K562 (cell line): Measurements from ENCODE around the gene SEC14L1. TPM values are rescaled to one million over a fixed set of nuclear protein-coding genes. Genes with fewer than 3 reads are reported as not detected.

Source experiments
- ARID1B ChIP-seq: fragments of 450-650 bp; IDR thresholded peaks from 2 replicates; pipeline ENCODE4 v1.6.1; 2016; ENCODE audit warnings: antibody characterized with exemption, mild to moderate bottlenecking, inconsistent platforms
- CBX3 ChIP-seq, 2 experiments: IDR thresholded peaks; 1 replicate in 1 of 2; 2 replicates in 1 of 2; pipeline ENCODE4 v1.6.1; 2012; ENCODE audit warnings: inconsistent platforms in 2 of 2, low read length in 2 of 2, borderline replicate concordance in 1 of 2, control low read depth in 1 of 2
- ELF4 ChIP-seq: fragments of 450-650 bp; formaldehyde crosslinking; IDR thresholded peaks from 2 replicates; pipeline ENCODE4 v1.4.0; 2022; ENCODE audit warnings: missing genetic modification characterization
- KLF16 ChIP-seq: IDR thresholded peaks from 2 replicates; pipeline ENCODE4 v1.6.1; 2016; ENCODE audit warnings: antibody characterized with exemption
- NUFIP1 ChIP-seq: fragments of 450-650 bp; IDR thresholded peaks from 2 replicates; pipeline ENCODE4 v1.6.1; 2018; ENCODE audit not compliant: partially characterized antibody
- POLR2H ChIP-seq: IDR thresholded peaks from 2 replicates; pipeline ENCODE4 v1.6.1; 2016; ENCODE audit warnings: missing genetic modification characterization, low read depth, mild to moderate bottlenecking, control low read depth, missing compliant biosample characterization, moderate library complexity
- RAD21 ChIP-seq, 2 experiments: fragments of 250-450 bp in 1 of 2; fragments of 450-650 bp in 1 of 2; sonication (Bioruptor Pico) in 1 of 2; formaldehyde crosslinking in 1 of 2; IDR thresholded peaks in 1 of 2; conservative IDR thresholded peaks in 1 of 2; 2 replicates each; pipeline versions ENCODE4 v1.4.0 to v1.8.0; 2020 to 2022; ENCODE audit warnings: mild to moderate bottlenecking in 2 of 2, moderate library complexity in 1 of 2
- RUNX1 ChIP-seq: sonication (generic); IDR thresholded peaks from 2 replicates; pipeline ENCODE4 v1.6.1; 2016; ENCODE audit warnings: antibody characterized with exemption, low read depth
- SMARCA4 ChIP-seq: fragments of 450-650 bp; IDR thresholded peaks from 2 replicates; pipeline ENCODE4 v1.6.1; 2016
- SP1 ChIP-seq: sonication (generic); formaldehyde crosslinking; IDR thresholded peaks from 2 replicates; pipeline ENCODE4 v1.8.1; 2022; ENCODE audit warnings: mild to moderate bottlenecking, missing genetic modification reagents
- TBP ChIP-seq: optimal IDR thresholded peaks from 2 replicates; pipeline ENCODE3; 2011; ENCODE audit warnings: low read depth, low read length, improper control_type of control experiment
- TCF3 ChIP-seq: sonication (generic); formaldehyde crosslinking; IDR thresholded peaks from 2 replicates; pipeline ENCODE4 v1.4.0; 2020; ENCODE audit warnings: mild to moderate bottlenecking, missing genetic modification reagents
- ZNF174 ChIP-seq: fragments of 250-450 bp; sonication (Bioruptor Pico); IDR thresholded peaks from 2 replicates; pipeline ENCODE4 v1.4.0; 2020; ENCODE audit warnings: mild to moderate bottlenecking
- polyA plus RNA-seq, 8 experiments: library from polyadenylated mRNA; depleted of rRNA in 4 of 8; stranded (reverse) in 5 of 8; unstranded in 3 of 8; fragments of >200 nt; fragmentation: Nextera tagmentation in 2 of 8; fragmentation: Illumina TruSeq in 1 of 8; extraction: Ambion mirVana in 2 of 8; extraction: Trizol in 1 of 8; gene quantifications; 2 replicates each; pipeline versions ENCODE4 v1.2.1 to v1.2.3, GENCODE V29; 2011 to 2014; ENCODE audit warnings: inconsistent platforms in 1 of 8, missing spikeins in 1 of 8
- total RNA-seq, 7 experiments: library from RNA; depleted of rRNA in 6 of 7; stranded (reverse); fragments of >200 nt in 6 of 7; fragmentation: Illumina TruSeq in 2 of 7; extraction: Trizol in 2 of 7; gene quantifications; 2 replicates each; pipeline versions ENCODE4 v1.2.1 to v1.2.3, GENCODE V29; 2011 to 2021; ENCODE audit warnings: low replicate concordance in 1 of 7
- TF ChIP-seq, protein P1 (sequence below), 2 experiments: fragments of 450-650 bp; conservative IDR thresholded peaks; 2 replicates each; pipeline ENCODE4 v1.6.1; 2017; ENCODE audit warnings: mild to moderate bottlenecking in 2 of 2, moderate library complexity in 2 of 2
- TF ChIP-seq, protein P2 (sequence below): IDR thresholded peaks from 2 replicates; pipeline ENCODE4 v1.6.1; 2014; ENCODE audit warnings: antibody characterized with exemption
- TF ChIP-seq, protein P3 (sequence below): sonication (generic); formaldehyde crosslinking; IDR thresholded peaks from 2 replicates; pipeline ENCODE4 v1.5.0; 2020; ENCODE audit warnings: missing genetic modification reagents
- TF ChIP-seq, protein P4 (sequence below): fragments of 250-450 bp; sonication (Bioruptor Pico); IDR thresholded peaks from 2 replicates; pipeline ENCODE4 v1.8.0; 2022; ENCODE audit warnings: inconsistent platforms
- TF ChIP-seq, protein P5 (sequence below): fragments of 450-650 bp; formaldehyde crosslinking; IDR thresholded peaks from 2 replicates; pipeline ENCODE4 v1.4.0; 2020; ENCODE audit warnings: mild to moderate bottlenecking, moderate library complexity
- TF ChIP-seq, protein P6 (sequence below): IDR thresholded peaks from 3 replicates; pipeline ENCODE4 v1.6.1; 2011; ENCODE audit warnings: borderline replicate concordance, mild to moderate bottlenecking; ENCODE audit not compliant: insufficient read length, insufficient read depth

SEC14L1 gene
- total and polyA plus RNA-seq, 9 of the 15 experiments (the other 6 are each of a cell fraction or from before 2014, with no cell fraction given), result 3.1 to 39.7 (median 15.2) TPM

DNA sequence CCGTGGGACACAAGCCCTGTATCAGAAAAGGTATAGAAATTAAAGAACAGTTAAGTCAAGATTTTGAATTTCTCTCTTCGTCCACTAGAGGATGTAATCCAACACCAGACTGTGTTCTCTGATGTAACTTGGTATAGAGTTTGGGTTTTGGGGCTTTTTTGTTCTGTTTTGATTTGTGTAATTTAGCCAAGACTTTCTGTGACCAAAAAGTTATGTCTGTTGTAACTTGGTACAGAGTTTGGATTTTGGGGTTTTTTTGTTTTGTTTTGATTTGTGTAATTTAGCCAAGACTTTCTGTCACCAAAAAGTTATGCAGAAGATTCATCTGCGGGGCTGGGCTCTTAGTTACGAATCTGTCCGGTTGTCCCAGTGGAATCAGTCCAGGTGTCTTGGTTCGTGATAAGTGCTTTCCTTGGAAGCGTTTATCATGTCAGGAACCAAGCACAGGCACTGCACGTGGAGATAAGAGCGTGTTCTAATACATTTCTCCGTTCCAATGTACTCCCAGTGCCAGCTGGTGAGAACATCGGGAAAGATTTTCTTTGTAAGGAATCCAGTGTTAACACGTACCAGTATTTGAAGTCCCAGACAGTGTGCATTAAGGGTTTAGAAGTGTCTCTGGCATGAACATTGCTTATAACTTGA lies 44.1 kb upstream of the SEC14L1 start (continued):
- TF ChIP-seq SMARCA4 (0 out of 2 replicates have a peak, but pooled peaks have one; percentile 17), KLF16 (peak; percentile 58; the same call in 1 of the 2 replicates), RAD21 (CRISPR knock-in tag; conservative IDR thresholded peaks at IDR 0.05 in 1 of 2, IDR thresholded peaks at IDR 0.05 in 1 of 2) (peak; percentile 66 to 91), POLR2H (tag) (no peak), SP1 (CRISPR knock-in tag) (no peak), ZNF174 (no peak), ELF4 (CRISPR knock-in tag) (no peak), NUFIP1 (no peak), ARID1B (peak; percentile 21; the same call in 1 of the 2 replicates), CBX3 (IDR thresholded peaks at IDR 0.05; ENCODE audit: borderline replicate concordance in 1 of 2, low read length in 2 of 2) (no peak), TCF3 (peak; percentile 22; the same call in 1 of the 2 replicates), TBP (no peak), RUNX1 (no peak)
- TF ChIP-seq, protein P1, sequence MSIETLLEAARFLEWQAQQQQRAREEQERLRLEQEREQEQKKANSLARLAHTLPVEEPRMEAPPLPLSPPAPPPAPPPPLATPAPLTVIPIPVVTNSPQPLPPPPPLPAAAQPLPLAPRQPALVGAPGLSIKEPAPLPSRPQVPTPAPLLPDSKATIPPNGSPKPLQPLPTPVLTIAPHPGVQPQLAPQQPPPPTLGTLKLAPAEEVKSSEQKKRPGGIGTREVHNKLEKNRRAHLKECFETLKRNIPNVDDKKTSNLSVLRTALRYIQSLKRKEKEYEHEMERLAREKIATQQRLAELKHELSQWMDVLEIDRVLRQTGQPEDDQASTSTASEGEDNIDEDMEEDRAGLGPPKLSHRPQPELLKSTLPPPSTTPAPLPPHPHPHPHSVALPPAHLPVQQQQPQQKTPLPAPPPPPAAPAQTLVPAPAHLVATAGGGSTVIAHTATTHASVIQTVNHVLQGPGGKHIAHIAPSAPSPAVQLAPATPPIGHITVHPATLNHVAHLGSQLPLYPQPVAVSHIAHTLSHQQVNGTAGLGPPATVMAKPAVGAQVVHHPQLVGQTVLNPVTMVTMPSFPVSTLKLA (conservative IDR thresholded peaks at IDR 0.05), result no peak
- TF ChIP-seq, protein P2, sequence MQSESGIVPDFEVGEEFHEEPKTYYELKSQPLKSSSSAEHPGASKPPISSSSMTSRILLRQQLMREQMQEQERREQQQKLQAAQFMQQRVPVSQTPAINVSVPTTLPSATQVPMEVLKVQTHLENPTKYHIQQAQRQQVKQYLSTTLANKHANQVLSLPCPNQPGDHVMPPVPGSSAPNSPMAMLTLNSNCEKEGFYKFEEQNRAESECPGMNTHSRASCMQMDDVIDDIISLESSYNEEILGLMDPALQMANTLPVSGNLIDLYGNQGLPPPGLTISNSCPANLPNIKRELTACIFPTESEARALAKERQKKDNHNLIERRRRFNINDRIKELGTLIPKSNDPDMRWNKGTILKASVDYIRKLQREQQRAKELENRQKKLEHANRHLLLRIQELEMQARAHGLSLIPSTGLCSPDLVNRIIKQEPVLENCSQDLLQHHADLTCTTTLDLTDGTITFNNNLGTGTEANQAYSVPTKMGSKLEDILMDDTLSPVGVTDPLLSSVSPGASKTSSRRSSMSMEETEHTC, result no peak
- TF ChIP-seq, protein P3, sequence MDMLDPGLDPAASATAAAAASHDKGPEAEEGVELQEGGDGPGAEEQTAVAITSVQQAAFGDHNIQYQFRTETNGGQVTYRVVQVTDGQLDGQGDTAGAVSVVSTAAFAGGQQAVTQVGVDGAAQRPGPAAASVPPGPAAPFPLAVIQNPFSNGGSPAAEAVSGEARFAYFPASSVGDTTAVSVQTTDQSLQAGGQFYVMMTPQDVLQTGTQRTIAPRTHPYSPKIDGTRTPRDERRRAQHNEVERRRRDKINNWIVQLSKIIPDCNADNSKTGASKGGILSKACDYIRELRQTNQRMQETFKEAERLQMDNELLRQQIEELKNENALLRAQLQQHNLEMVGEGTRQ (CRISPR knock-in tag), result no peak
- TF ChIP-seq, protein P4, sequence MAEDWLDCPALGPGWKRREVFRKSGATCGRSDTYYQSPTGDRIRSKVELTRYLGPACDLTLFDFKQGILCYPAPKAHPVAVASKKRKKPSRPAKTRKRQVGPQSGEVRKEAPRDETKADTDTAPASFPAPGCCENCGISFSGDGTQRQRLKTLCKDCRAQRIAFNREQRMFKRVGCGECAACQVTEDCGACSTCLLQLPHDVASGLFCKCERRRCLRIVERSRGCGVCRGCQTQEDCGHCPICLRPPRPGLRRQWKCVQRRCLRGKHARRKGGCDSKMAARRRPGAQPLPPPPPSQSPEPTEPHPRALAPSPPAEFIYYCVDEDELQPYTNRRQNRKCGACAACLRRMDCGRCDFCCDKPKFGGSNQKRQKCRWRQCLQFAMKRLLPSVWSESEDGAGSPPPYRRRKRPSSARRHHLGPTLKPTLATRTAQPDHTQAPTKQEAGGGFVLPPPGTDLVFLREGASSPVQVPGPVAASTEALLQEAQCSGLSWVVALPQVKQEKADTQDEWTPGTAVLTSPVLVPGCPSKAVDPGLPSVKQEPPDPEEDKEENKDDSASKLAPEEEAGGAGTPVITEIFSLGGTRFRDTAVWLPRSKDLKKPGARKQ, result no peak
- TF ChIP-seq, protein P5, sequence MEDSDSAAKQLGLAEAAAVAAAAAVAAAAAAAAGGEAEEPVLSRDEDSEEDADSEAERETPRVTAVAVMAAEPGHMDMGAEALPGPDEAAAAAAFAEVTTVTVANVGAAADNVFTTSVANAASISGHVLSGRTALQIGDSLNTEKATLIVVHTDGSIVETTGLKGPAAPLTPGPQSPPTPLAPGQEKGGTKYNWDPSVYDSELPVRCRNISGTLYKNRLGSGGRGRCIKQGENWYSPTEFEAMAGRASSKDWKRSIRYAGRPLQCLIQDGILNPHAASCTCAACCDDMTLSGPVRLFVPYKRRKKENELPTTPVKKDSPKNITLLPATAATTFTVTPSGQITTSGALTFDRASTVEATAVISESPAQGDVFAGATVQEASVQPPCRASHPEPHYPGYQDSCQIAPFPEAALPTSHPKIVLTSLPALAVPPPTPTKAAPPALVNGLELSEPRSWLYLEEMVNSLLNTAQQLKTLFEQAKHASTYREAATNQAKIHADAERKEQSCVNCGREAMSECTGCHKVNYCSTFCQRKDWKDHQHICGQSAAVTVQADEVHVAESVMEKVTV (CRISPR knock-in tag), result peak; percentile 57; the same call in 1 of the 2 replicates
- TF ChIP-seq, protein P6, sequence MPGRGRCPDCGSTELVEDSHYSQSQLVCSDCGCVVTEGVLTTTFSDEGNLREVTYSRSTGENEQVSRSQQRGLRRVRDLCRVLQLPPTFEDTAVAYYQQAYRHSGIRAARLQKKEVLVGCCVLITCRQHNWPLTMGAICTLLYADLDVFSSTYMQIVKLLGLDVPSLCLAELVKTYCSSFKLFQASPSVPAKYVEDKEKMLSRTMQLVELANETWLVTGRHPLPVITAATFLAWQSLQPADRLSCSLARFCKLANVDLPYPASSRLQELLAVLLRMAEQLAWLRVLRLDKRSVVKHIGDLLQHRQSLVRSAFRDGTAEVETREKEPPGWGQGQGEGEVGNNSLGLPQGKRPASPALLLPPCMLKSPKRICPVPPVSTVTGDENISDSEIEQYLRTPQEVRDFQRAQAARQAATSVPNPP, result no peak
